ENCODE results near the gene PPM1E. TPM values are rescaled to one million over a fixed set of nuclear protein-coding genes. Genes with fewer than 3 reads are reported as not detected.

Gene PPM1E
- total RNA-seq, 2 experiments from 2014 or later = 0.07 TPM; not detected in 1

GRCh38 chr17:59010026-59010425, 254.4 kb downstream of the PPM1E start:
- no peak for DNase-seq
- ChIA-PET CTCF (interaction anchor here (1.1 kb wide), 1 partner anchor 9 kb away, joined by 3 read pairs; no protein-coding TSS in a partner anchor), POLR2A (no interaction called here)
- no peak for ATAC-seq
- H3K4me1 Mint-ChIP-seq (ENCODE audit: low read depth) = peaks cover 5% of the 10 kb centered on the region
- H3K27me3 Mint-ChIP-seq = no peaks in the 10 kb centered on the region
- TF ChIP-seq CTCF (IDR thresholded peaks at IDR 0.05) = no peak
- peaks cover 13% of the 10 kb centered on the region for H3K36me3 Mint-ChIP-seq (ENCODE audit: low read depth)
- H3K27ac Mint-ChIP-seq = no peak overlapping the region
- intact Hi-C loops (cut with micrococcal nuclease) = no loop called here
- H3K4me3 Mint-ChIP-seq = no peak overlapping the region
- no peaks in the 10 kb centered on the region for H3K9me3 Mint-ChIP-seq

GRCh38 chr17:59011975-59012374, 256.3 kb downstream of the PPM1E start:
- no peak overlapping the region for H3K27ac Mint-ChIP-seq
- CTCF ChIA-PET = no interaction called here
- no peak overlapping the region for H3K4me3 Mint-ChIP-seq
- DNase-seq = no peak
- POLR2A ChIA-PET = no interaction called here
- no peaks in the 10 kb centered on the region for H3K27me3 Mint-ChIP-seq
- intact Hi-C loops (cut with micrococcal nuclease) = no loop called here
- H3K36me3 Mint-ChIP-seq (ENCODE audit: low read depth) = peaks cover 14% of the 10 kb centered on the region
- ATAC-seq = no peak
- H3K4me1 Mint-ChIP-seq (ENCODE audit: low read depth) = peaks cover 5% of the 10 kb centered on the region
- no peak for TF ChIP-seq CTCF (IDR thresholded peaks at IDR 0.05)
- no peaks in the 10 kb centered on the region for H3K9me3 Mint-ChIP-seq

- DNase-seq (no peak), ATAC-seq (no peak)
- Mint-ChIP-seq H3K27ac (no peak overlapping the region), H3K4me3 (no peak overlapping the region), H3K36me3 (ENCODE audit: low read depth) (peaks cover 19% of the 10 kb centered on the region), H3K4me1 (ENCODE audit: low read depth) (no peaks in the 10 kb centered on the region), H3K9me3 (peaks cover 3% of the 10 kb centered on the region), H3K27me3 (no peaks in the 10 kb centered on the region)
- intact Hi-C loops (cut with micrococcal nuclease) = no loop called here
- ChIA-PET POLR2A (interaction anchor here (0.9 kb wide), 1 partner anchor 9 kb away, joined by 3 read pairs; no protein-coding TSS in a partner anchor), CTCF (interaction anchor here (2.5 kb wide), 1 partner anchor 13 kb away, joined by 7 read pairs; no protein-coding TSS in a partner anchor)
- no peak for TF ChIP-seq CTCF (IDR thresholded peaks at IDR 0.05)
These were observed 262.4 kb downstream of the PPM1E start for GRCh38 chr17:59018019-59018418.

GRCh38 chr17:59024916-59025315, 269.3 kb downstream of the PPM1E start:
- ChIA-PET POLR2A (no interaction called here), CTCF (no interaction called here)
- ATAC-seq (no peak), DNase-seq (no peak)
- intact Hi-C loops (cut with micrococcal nuclease) = no loop called here
- Mint-ChIP-seq H3K9me3 (peaks cover 3% of the 10 kb centered on the region), H3K4me3 (no peak overlapping the region), H3K36me3 (ENCODE audit: low read depth) (peaks cover 15% of the 10 kb centered on the region), H3K27ac (no peak overlapping the region), H3K4me1 (ENCODE audit: low read depth) (peaks cover 10% of the 10 kb centered on the region), H3K27me3 (no peaks in the 10 kb centered on the region)
- no peak for TF ChIP-seq CTCF (IDR thresholded peaks at IDR 0.05)

- no peak for ATAC-seq
- no peak overlapping the region for H3K4me3 Mint-ChIP-seq
- H3K9me3 Mint-ChIP-seq = peaks cover under 1% of the 10 kb centered on the region
- no peaks in the 10 kb centered on the region for H3K27me3 Mint-ChIP-seq
- peaks cover 10% of the 10 kb centered on the region for H3K4me1 Mint-ChIP-seq (ENCODE audit: low read depth)
- H3K27ac Mint-ChIP-seq = peak overlapping the region; percentile 28
- TF ChIP-seq CTCF (IDR thresholded peaks at IDR 0.05) = no peak
- DNase-seq = no peak
- intact Hi-C loops (cut with micrococcal nuclease) = no loop called here
- ChIA-PET CTCF (no interaction called here), POLR2A (no interaction called here)
- peaks cover 15% of the 10 kb centered on the region for H3K36me3 Mint-ChIP-seq (ENCODE audit: low read depth)
These were observed 270.7 kb downstream of the PPM1E start for GRCh38 chr17:59026176-59026939.
